ENCODE measurements around the gene GEMIN7.
A peak's percentile ranks its signal among the peaks of the same experiment; 100 is the strongest.

The GEMIN7 gene

GRCh38 chr19:45046355-45046754 is 32.7 kb upstream of the GEMIN7 start:
- H3K27ac ChIP-seq (ENCODE audit: low read depth, low read length, poor library complexity, severe bottlenecking), result peak overlapping the region; percentile 96
- H3K9ac ChIP-seq (ENCODE audit: low read length), result peak overlapping the region; percentile 61
- TF ChIP-seq CTCF (IDR thresholded peaks at IDR 0.05; ENCODE audit: low read length) (no peak), EZH2 (IDR thresholded peaks at IDR 0.05; ENCODE audit: borderline replicate concordance, low read length) (no peak)
- peak overlapping the region; percentile 53 for H3K4me3 ChIP-seq (ENCODE audit: low read depth, low read length, poor library complexity, severe bottlenecking)
- H4K20me1 ChIP-seq (ENCODE audit: insufficient read depth, low read length), result no peaks in the 10 kb centered on the region
- no peaks in the 10 kb centered on the region for H3K9me3 ChIP-seq (ENCODE audit: low read length)
- peak overlapping the region; percentile 76 for H3K4me2 ChIP-seq (ENCODE audit: low read length)
- H3K4me1 ChIP-seq (ENCODE audit: insufficient read depth, low read length, severe bottlenecking), result peaks cover 79% of the 10 kb centered on the region
- peaks cover 5% of the 10 kb centered on the region; the same call in 1 of the 2 replicates for H3F3A ChIP-seq (ENCODE audit: insufficient read depth, low read length)
- peaks cover 25% of the 10 kb centered on the region for H3K79me2 ChIP-seq (ENCODE audit: insufficient read depth, low read length)
- no peaks in the 10 kb centered on the region for H3K9me2 ChIP-seq (ENCODE audit: low read depth, low read length)
- peaks cover 55% of the 10 kb centered on the region for H3K36me3 ChIP-seq (ENCODE audit: insufficient read depth, low read length)
- no peak overlapping the region for H2AFZ ChIP-seq (ENCODE audit: low read length)
- no peaks in the 10 kb centered on the region for H3K27me3 ChIP-seq (ENCODE audit: insufficient read depth, low read length)

DNA sequence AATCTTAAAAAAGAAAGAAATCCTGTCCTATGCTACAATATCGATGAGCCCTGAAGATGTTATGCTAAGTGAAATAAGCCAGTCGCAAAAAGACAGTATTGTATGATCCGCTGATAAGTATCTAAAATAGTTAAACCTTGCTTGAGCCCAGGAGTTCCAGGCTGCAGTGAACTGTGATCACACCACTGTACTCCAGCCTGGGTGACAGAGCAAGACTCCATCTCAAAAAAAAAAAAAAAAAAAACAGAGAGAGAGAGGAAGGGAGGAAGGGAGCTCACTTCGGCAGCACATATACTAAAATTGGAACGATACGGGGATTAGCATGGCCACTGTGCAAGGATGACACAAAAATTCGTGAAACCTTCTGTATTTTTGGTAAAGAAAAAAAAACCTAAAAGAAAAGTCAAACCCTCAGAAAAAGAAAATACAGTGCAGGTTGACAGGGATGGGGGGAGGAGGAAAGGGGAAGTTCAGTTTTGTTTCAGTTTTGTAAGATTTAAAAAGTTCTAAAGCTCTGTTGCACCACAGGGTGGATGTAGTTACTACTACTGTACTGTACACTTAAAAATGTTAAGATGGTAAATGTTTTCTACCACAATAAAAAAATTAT is 31.8 kb upstream of the GEMIN7 start:
- H3K36me3 ChIP-seq (ENCODE audit: insufficient read depth, low read length), result peaks cover 48% of the 10 kb centered on the region
- H3K4me1 ChIP-seq (ENCODE audit: insufficient read depth, low read length, severe bottlenecking), result peaks cover 80% of the 10 kb centered on the region
- H3F3A ChIP-seq (ENCODE audit: insufficient read depth, low read length), result peaks cover 5% of the 10 kb centered on the region; the same call in 1 of the 2 replicates
- TF ChIP-seq EZH2 (IDR thresholded peaks at IDR 0.05; ENCODE audit: borderline replicate concordance, low read length) (no peak), CTCF (IDR thresholded peaks at IDR 0.05; ENCODE audit: low read length) (0 out of 2 replicates have a peak, but pooled peaks have one; percentile 11)
- H3K9me2 ChIP-seq (ENCODE audit: low read depth, low read length), result no peaks in the 10 kb centered on the region
- H3K79me2 ChIP-seq (ENCODE audit: insufficient read depth, low read length), result peaks cover 20% of the 10 kb centered on the region
- no peaks in the 10 kb centered on the region for H4K20me1 ChIP-seq (ENCODE audit: insufficient read depth, low read length)
- H2AFZ ChIP-seq (ENCODE audit: low read length), result no peak overlapping the region
- peak overlapping the region; percentile 96 for H3K27ac ChIP-seq (ENCODE audit: low read depth, low read length, poor library complexity, severe bottlenecking)
- H3K4me3 ChIP-seq (ENCODE audit: low read depth, low read length, poor library complexity, severe bottlenecking), result peak overlapping the region; percentile 53
- peak overlapping the region; percentile 76 for H3K4me2 ChIP-seq (ENCODE audit: low read length)
- no peaks in the 10 kb centered on the region for H3K9me3 ChIP-seq (ENCODE audit: low read length)
- no peaks in the 10 kb centered on the region for H3K27me3 ChIP-seq (ENCODE audit: insufficient read depth, low read length)
- H3K9ac ChIP-seq (ENCODE audit: low read length), result peak overlapping the region; percentile 61

DNA sequence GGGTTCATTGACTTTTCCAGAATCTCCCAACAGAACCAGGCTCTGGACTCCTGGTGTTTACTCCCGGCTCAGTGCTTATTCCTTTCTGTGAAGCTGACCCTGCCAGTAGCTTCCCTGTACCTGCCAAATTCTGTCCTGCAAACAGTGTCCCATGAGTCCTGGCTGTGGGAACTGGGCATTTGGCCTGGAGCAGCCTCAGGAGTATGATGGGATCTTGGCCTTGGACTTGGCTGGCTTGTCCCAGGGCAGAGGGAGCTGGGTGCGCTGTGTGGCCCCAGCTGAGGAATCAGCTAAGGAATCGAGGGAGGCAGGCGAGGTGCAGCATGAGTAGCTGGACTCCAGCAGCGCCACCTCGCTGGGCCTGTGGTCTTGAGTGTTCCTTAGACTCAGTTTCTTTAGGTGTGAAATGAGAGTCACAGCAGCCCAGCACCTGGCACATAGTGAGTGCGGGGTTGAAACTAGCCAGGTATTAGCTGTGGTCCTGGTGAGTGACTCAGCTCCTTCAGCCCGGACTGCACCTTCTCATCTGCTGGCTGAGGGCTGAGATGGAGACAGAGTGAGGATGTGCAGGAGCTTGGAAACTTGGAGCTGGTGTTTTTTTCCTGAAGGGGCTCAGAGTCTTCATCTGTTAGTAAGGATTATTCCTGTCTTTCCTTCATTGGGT is 29.9 kb upstream of the GEMIN7 start:
- H3K9ac ChIP-seq (ENCODE audit: low read length), result peak overlapping the region; percentile 44; the same call in 1 of the 2 replicates
- no peaks in the 10 kb centered on the region for H3K9me2 ChIP-seq (ENCODE audit: low read depth, low read length)
- H3K9me3 ChIP-seq (ENCODE audit: low read length), result no peaks in the 10 kb centered on the region
- TF ChIP-seq EZH2 (IDR thresholded peaks at IDR 0.05; ENCODE audit: borderline replicate concordance, low read length), result no peak
- peak; percentile 7; the same call in 1 of the 2 replicates for TF ChIP-seq CTCF (IDR thresholded peaks at IDR 0.05; ENCODE audit: low read length)
- H3K4me2 ChIP-seq (ENCODE audit: low read length), result peak overlapping the region; percentile 22; the same call in 1 of the 2 replicates
- H2AFZ ChIP-seq (ENCODE audit: low read length), result no peak overlapping the region
- peaks cover 5% of the 10 kb centered on the region; the same call in 1 of the 2 replicates for H3F3A ChIP-seq (ENCODE audit: insufficient read depth, low read length)
- H3K79me2 ChIP-seq (ENCODE audit: insufficient read depth, low read length), result peaks cover 20% of the 10 kb centered on the region
- no peak overlapping the region for H3K4me3 ChIP-seq (ENCODE audit: low read depth, low read length, poor library complexity, severe bottlenecking)
- peaks cover 49% of the 10 kb centered on the region for H3K36me3 ChIP-seq (ENCODE audit: insufficient read depth, low read length)
- peak overlapping the region; percentile 96 for H3K27ac ChIP-seq (ENCODE audit: low read depth, low read length, poor library complexity, severe bottlenecking)
- H3K4me1 ChIP-seq (ENCODE audit: insufficient read depth, low read length, severe bottlenecking), result peaks cover 84% of the 10 kb centered on the region
- H4K20me1 ChIP-seq (ENCODE audit: insufficient read depth, low read length), result no peaks in the 10 kb centered on the region
- no peaks in the 10 kb centered on the region for H3K27me3 ChIP-seq (ENCODE audit: insufficient read depth, low read length)

All from OCI-LY1 (cell line).